NCI-H510A (cell line): Measurements from ENCODE around the gene GNB1.
"Not testable (repeated sequence)": the region's sequence is repeated elsewhere in the genome, so short reads cannot be mapped to it uniquely, and the experiment has no call there.

Source experiments
- DNase-seq: peaks from one replicate; lab custom pipeline; 2025; lab: John Stamatoyannopoulos, UW

GNB1 gene

GRCh38 chr1:1889847-1890505 is 911 bp downstream of the GNB1 start:
- peak; percentile 48 for DNase-seq

DNA sequence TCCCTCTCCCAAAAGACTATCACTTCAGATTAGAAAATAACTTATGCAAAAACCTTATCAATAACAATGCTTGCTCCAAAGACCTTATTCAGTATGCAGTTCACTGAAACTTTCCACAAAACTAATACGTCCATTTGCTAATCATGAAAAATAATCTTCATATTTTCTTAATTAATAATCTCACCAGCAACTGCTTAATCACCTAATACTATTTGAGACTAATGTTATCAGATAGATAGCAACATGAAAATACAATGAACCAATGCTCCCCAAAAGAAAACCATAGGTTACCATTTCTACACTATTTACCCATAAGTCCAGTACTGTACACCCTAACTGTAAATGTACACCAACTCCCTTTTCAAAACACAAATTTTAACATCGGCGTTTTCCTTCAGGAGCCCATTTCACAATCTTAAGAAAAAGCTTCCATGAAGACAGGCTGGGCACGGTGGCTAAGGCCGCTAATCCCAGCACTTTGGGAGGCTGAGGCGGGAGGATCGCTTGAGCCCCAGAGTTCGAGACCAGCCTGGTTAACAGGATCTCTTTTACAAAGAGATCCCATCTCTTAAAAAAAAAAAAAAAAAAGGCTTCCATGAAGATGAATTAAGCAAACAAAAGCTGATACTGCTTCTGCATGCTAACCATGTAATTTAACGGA is 1.7 kb downstream of the GNB1 start:
- no peak for DNase-seq

DNA sequence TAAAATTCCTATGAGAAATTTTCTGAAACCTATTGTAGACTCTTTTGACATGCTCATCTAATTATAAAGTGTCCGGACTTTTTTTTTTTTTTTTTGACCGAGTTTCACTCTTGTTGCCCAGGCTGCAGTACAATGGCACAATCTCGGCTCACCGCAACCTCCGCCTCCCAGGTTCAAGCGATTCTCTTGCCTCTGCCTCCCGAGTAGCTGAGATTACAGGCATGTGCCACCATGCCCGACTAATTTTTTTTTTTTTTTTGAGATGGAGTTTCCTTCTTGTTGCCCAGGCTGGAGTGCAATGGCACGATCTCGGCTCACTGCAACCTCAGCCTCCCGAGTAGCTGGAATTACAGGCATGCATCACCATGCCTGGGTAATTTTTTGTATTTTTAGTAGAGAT is 7.0 kb downstream of the GNB1 start:
- DNase-seq = not testable (repeated sequence)

- DNase-seq = no peak
Observed at GRCh38 chr1:1883092-1883873, 7.6 kb downstream of the GNB1 start.

DNA sequence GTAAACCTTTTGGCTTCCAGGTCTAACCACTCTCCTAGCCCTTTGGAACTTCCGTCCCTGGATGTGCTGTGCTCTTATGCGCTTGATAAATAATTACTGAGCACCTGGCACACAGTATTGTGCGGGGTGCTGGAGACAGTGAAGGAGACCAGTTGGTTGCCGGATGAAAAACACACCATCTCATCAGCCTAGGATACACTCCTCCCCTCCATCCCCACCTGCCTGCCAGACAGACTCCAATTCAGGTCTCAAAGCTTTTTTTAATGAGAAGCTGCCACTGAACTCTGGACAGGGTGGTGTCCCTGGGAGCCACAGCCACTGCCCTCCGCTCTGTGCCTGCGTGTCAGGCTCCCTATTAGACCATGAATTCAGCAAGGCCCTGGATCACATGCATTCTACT is 9.2 kb downstream of the GNB1 start:
- DNase-seq = peak; percentile 55

- DNase-seq = no peak
Observed at GRCh38 chr1:1880617-1881312, 10.1 kb downstream of the GNB1 start.

DNA sequence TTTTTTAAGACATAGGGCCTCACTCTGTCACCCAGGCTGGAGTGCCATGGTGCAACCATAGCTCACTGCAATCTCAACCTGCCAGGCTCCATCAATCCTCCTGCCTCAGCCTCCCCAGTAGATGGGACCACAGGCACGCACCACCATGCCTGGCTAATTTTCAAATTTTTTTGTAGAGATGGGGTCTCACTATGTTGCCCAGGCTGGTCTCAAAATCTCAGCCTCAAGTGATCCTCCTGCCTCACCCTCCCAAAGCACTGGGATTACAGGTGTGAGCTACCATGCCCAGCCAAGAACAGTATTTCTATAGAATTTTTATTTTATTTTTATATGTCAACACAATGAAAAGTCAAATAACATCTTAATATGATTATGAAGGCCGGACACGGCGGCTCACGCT is 10.9 kb downstream of the GNB1 start:
- DNase-seq = no peak

DNA sequence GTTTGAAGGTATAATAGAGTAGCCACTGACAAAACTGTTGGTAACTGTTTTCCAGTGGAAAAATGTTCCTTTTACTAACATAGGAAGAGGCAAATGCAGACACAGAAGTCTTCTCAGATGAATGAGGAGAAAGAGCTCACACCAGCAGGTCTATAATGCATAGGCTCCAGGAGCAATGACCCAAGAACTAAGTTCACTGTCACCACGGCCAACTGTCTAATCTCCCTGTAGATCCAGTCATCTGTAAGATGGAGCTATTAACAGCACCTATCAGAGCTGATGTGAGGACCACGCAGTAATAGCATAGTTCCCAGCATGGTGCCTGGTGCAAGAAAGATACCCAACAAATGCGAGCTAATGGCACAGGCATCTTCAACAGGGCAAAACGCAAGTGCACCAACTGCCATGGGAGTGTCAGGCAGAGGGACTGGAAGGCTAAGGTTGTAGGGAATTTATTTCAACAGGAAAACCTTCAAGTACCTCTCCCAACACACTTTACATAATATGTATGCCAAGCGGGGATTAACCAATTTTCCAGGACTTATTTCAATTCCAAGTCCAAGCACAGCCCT is 12.9 kb downstream of the GNB1 start:
- DNase-seq = no peak

GRCh38 chr1:1876335-1876930 is 14.5 kb downstream of the GNB1 start:
- no peak for DNase-seq

- no peak for DNase-seq
Observed at GRCh38 chr1:1875932-1876331, 15.0 kb downstream of the GNB1 start.

GRCh38 chr1:1874901-1875300 is 16.0 kb downstream of the GNB1 start:
- no peak for DNase-seq

DNA sequence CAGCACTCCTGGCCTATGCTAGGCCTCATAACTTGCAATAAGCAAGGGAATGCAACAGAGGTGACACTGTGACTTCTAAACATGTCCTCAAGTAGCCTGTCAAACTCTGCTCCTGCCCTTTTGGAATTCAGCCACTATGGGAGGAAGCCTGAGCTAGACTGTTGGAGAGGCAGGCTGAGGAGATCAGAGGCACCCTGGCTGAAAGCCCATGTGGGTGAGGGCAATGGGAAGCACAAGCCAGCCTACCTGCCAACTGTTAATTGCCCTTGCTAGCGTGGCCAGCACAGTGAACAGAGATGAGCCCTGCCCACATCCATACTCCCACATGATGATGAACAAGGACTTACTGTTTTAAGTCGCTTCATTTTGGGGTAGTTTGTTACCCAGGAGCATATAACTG is 17.7 kb downstream of the GNB1 start:
- DNase-seq = no peak

- DNase-seq = no peak
Observed at GRCh38 chr1:1872329-1872994, 18.4 kb downstream of the GNB1 start.

- no peak for DNase-seq
Observed at GRCh38 chr1:1869469-1869868, 21.4 kb downstream of the GNB1 start.

GRCh38 chr1:1867164-1867563 is 23.7 kb downstream of the GNB1 start:
- DNase-seq = no peak

DNA sequence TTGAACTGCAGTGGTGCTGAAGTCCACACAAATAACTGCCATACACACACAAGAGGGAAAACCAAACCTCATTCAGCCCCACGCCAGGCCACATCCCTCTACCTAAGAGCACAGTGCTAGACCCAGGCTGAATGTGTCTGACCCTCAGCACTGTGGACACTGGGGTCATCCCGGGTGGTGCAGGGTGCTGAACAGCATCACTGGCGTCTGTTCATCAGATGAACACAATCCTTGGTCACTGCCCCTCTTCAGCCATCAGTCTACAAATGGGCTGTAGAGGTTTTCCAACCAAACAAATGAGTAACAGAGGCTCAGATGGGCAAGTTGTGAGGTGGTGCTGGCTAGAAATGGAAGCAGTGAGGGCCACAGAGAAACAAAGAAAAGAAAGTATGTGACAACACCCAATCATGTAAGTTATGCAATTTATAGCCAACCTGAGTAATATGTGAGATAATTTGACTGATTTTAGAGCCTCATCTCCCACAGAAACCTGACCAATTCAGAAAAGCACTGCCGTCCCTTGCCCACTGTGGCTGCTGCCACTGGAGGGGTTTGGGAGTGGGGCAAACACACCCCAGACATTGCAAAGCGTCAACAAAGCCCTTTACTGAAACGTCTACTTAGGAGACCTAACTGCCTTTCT is 27.9 kb downstream of the GNB1 start:
- no peak for DNase-seq

DNA sequence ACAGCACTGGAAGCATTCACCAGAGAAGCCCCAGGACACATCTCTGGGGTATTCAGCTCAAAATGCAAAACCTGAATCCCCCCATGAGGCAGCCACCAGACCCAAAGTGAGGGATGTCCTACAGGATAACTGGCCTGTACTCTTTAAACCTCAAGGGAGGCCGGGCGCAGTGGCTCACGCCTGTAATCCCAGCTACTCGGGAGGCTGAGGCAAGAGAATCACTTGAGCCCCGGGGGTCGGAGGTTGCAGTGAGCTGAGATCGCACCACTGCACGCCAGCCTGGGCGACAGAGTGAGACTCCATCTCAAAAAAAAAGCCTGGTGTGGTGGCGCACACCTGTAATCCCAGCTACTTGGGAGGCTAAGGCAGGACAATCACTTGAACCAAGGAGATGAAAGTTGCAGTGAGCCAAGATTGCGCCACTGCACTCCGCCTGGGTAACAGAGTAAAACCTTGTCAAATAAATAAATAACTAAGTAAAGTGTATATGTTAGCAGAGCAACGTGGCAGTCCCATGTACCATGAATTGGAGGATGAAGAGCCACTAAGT is 29.1 kb downstream of the GNB1 start:
- not testable (repeated sequence) for DNase-seq

DNA sequence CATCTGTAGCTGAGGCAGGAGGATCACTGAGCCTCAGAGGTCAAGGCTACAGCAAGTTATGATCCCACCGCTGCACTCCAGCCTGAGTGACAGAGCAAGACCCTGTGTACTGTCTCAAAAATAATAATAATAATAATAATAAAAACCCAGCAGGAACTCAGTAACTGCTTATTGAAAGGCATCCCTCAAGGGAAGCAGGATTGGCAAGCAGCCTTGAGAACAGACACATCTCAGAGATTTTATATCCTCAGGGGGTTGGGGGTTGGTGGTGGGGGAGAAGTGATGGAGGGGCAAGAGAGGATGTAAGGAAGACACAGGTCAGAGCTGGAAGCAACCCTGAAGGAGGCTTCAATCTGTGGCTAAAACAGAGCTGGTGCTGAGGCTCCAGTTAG is 29.6 kb downstream of the GNB1 start:
- DNase-seq = no peak

DNA sequence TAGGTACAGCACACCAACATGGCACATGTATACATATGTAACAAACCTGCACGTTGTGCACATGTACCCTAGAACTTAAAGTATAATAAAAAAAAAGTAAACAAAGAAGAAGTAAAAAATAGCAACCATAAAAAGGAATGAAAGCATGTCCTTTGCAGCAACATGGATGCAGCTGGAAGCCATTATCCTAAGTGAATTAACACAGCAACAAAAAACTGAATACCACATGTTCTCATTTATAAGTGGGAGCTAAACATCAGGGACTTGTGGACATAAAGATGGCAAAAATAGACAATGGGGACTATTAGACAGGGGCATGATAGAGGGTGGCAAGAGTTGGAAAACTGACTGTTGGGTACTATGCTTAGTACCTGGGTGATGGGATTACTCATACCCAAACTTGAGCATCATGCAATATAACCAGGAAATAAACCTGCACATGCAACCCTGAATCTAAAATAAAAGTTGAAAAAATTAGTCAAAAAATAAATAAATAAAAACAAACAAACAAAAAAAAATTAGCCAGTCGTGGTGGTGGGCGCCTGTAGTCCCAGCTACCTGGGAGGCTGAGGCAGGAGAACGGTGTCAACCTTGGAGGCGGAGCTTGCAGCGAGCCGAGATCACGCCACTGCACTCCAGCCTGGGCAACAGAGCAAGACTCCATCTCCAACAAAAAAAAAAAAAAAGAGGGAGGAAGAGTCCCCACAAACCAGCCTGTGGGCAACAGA is 30.8 kb downstream of the GNB1 start:
- not testable (repeated sequence) for DNase-seq
